IMR-90 (cell line): Measurements from ENCODE around the gene C1orf74. TPM values are rescaled to one million over a fixed set of nuclear protein-coding genes. Genes with fewer than 3 reads are reported as not detected.
A peak's percentile ranks its signal among the peaks of the same experiment; 100 is the strongest.

Experiments used
- ATAC-seq: fragments of 200-7000 bp; cut with Tn5 transposase; 2 replicates; pipeline ENCODE4 v1.9.1; 2020; ENCODE audit warnings: low read depth, mild to moderate bottlenecking, moderate library complexity
- BruUV-seq: library from RNA; stranded (reverse); fragments of 400-500 nt; replicated peaks from 2 replicates; lab custom pipeline; 2021; lab: Mats Ljungman, UMichigan
- CTCF ChIA-PET: fragments of 300-600 bp; formaldehyde crosslinking; extraction: SDS; loops from one replicate; lab custom pipeline; 2021; ENCODE audit warnings: antibody characterized with exemption; lab: Yijun Ruan, JAX
- POLR2A ChIA-PET: fragments of 300-600 bp; sonication (Branson Sonifier 250); formaldehyde crosslinking; loops from one replicate; lab custom pipeline; 2022; ENCODE audit warnings: antibody characterized with exemption; ENCODE audit not compliant: unreplicated experiment; lab: Charles Lee
- DNase-seq: peaks from one replicate; pipeline ENCODE4 v3.0.0; 2013
- H2AFZ ChIP-seq: replicated peaks from 2 replicates; pipeline ENCODE3; 2013; ENCODE audit warnings: low read length, mild to moderate bottlenecking; ENCODE audit not compliant: poor library complexity
- H2AK5ac ChIP-seq: 2 replicates; pipeline ENCODE4 v1.6.1; 2013; ENCODE audit warnings: low read depth, low read length, inconsistent platforms
- H2AK9ac ChIP-seq: replicated peaks from 2 replicates; pipeline ENCODE3; 2013; ENCODE audit warnings: mild to moderate bottlenecking, low read depth, low read length, moderate library complexity; ENCODE audit not compliant: poor library complexity
- H2BK120ac ChIP-seq: 2 replicates; pipeline ENCODE4 v1.6.1; 2013; ENCODE audit warnings: low read depth, low read length, inconsistent platforms
- H2BK15ac ChIP-seq: 3 replicates; pipeline ENCODE4 v1.6.1; 2013; ENCODE audit warnings: low read depth, low read length, inconsistent platforms
- H2BK20ac ChIP-seq: 2 replicates; pipeline ENCODE4 v1.6.1; 2013; ENCODE audit warnings: low read depth, mild to moderate bottlenecking, inconsistent platforms, low read length, moderate library complexity
- H2BK5ac ChIP-seq: 2 replicates; pipeline ENCODE4 v1.6.1; 2013; ENCODE audit warnings: mild to moderate bottlenecking, low read depth, low read length, inconsistent platforms; ENCODE audit not compliant: poor library complexity, severe bottlenecking
- H3K14ac ChIP-seq: replicated peaks from 2 replicates; pipeline ENCODE4 v1.6.1; 2013; ENCODE audit warnings: low read depth, low read length, inconsistent platforms
- H3K18ac ChIP-seq: 2 replicates; pipeline ENCODE4 v1.6.1; 2013; ENCODE audit warnings: low read depth, low read length, control low read depth
- H3K23ac ChIP-seq: 2 replicates; pipeline ENCODE4 v1.6.1; 2013; ENCODE audit warnings: low read depth, low read length, inconsistent platforms
- H3K27ac ChIP-seq: 2 replicates; pipeline ENCODE4 v1.5.1; 2013; ENCODE audit warnings: mild to moderate bottlenecking, control low read depth, low read length; ENCODE audit not compliant: insufficient read depth
- H3K27me3 ChIP-seq: 2 replicates; pipeline ENCODE4 v1.6.1; 2013; ENCODE audit warnings: low read length; ENCODE audit not compliant: control insufficient read depth, insufficient read depth
- H3K36me3 ChIP-seq: 2 replicates; pipeline ENCODE4 v1.6.1; 2013; ENCODE audit warnings: low read length, mixed read lengths; ENCODE audit not compliant: control insufficient read depth, insufficient read depth
- H3K4ac ChIP-seq: 2 replicates; pipeline ENCODE4 v1.6.1; 2013; ENCODE audit warnings: low read depth, low read length, inconsistent platforms
- H3K4me1 ChIP-seq: 2 replicates; pipeline ENCODE4 v1.6.1; 2013; ENCODE audit warnings: low read length, mixed read lengths; ENCODE audit not compliant: control insufficient read depth, insufficient read depth
- H3K4me2 ChIP-seq: 2 replicates; pipeline ENCODE4 v1.6.1; 2013; ENCODE audit warnings: low read depth, mild to moderate bottlenecking, control low read depth, low read length, moderate library complexity
- H3K4me3 ChIP-seq: 2 replicates; pipeline ENCODE4 v1.5.1; 2013; ENCODE audit warnings: low read depth, mild to moderate bottlenecking, control low read depth, low read length, moderate library complexity; ENCODE audit not compliant: insufficient read depth
- H3K56ac ChIP-seq: 2 replicates; pipeline ENCODE4 v1.6.1; 2013; ENCODE audit warnings: low read length, inconsistent platforms; ENCODE audit not compliant: insufficient read depth; ENCODE audit errors: extremely low read depth
- H3K79me1 ChIP-seq, 2 experiments: 2 replicates each; pipeline ENCODE4 v1.6.1; 2013; ENCODE audit warnings: low read length in 2 of 2, inconsistent platforms in 1 of 2, low read depth in 1 of 2
- H3K9ac ChIP-seq: 2 replicates; pipeline ENCODE4 v1.6.1; 2013; ENCODE audit warnings: low read depth, low read length, control low read depth
- H3K9me1 ChIP-seq: 2 replicates; pipeline ENCODE4 v1.6.1; 2013; ENCODE audit warnings: low read length, inconsistent platforms; ENCODE audit not compliant: insufficient read depth
- H3K9me3 ChIP-seq: 2 replicates; pipeline ENCODE4 v1.6.1; 2013; ENCODE audit warnings: low read length; ENCODE audit not compliant: control insufficient read depth, insufficient read depth
- H4K20me1 ChIP-seq: 2 replicates; pipeline ENCODE4 v1.6.1; 2013; ENCODE audit warnings: low read length, inconsistent platforms; ENCODE audit not compliant: insufficient read depth
- H4K5ac ChIP-seq: 2 replicates; pipeline ENCODE4 v1.6.1; 2013; ENCODE audit warnings: mild to moderate bottlenecking, low read depth, low read length, control low read depth
- H4K8ac ChIP-seq, 2 experiments: 2 replicates each; pipeline ENCODE4 v1.6.1; 2013; ENCODE audit warnings: low read depth in 2 of 2, low read length in 2 of 2, control low read depth in 1 of 2, inconsistent platforms in 1 of 2
- H4K91ac ChIP-seq: 2 replicates; pipeline ENCODE4 v1.6.1; 2013; ENCODE audit warnings: low read depth, low read length, inconsistent platforms; ENCODE audit not compliant: insufficient read depth
- MXI1 ChIP-seq: IDR thresholded peaks from 2 replicates; pipeline ENCODE4 v1.6.1; 2012; ENCODE audit warnings: low read depth, mild to moderate bottlenecking, low read length, moderate library complexity, borderline replicate concordance
- WGBS, 2 experiments: methylation state at CpG; one replicate each; pipeline versions ENCODE4 v1.1.5 to v1.1.7; 2013; ENCODE audit warnings: missing lambda C conversion rate in 2 of 2; ENCODE audit not compliant: insufficient read length in 1 of 2; ENCODE audit errors: extremely low coverage in 2 of 2; 5-methylcytosine and 5-hydroxymethylcytosine counted together
- dilution Hi-C: fragments of 300-500 bp; cut with HindIII; formaldehyde crosslinking; loops from one replicate; pipeline ENCODE4 v1.14.3; 2018; ENCODE audit warnings: low sequenced_read_pairs; ENCODE audit not compliant: unreplicated experiment
- in situ Hi-C: fragments of 300-500 bp; cut with MboI; formaldehyde crosslinking; loops from 3 replicates; pipeline ENCODE4 v1.14.3; 2019; ENCODE audit warnings: low sequenced_read_pairs, inconsistent platforms, mixed read lengths
- intact Hi-C: fragments of 100-400 bp; cut with micrococcal nuclease; formaldehyde crosslinking; loops from 2 replicates; pipeline ENCODE4 v1.10.0; 2022
- polyA plus RNA-seq, 3 experiments: library from polyadenylated mRNA; depleted of rRNA; stranded (reverse); fragments of >200 nt; gene quantifications; 2 replicates each; pipeline ENCODE4 v1.2.3, GENCODE V29; 2012; ENCODE audit warnings: low replicate concordance in 1 of 3
- total RNA-seq: library from RNA; depleted of rRNA; stranded (reverse); fragments of >200 nt; gene quantifications from 2 replicates; pipeline ENCODE4 v1.2.3, GENCODE V29; 2012
- TF ChIP-seq, protein P1 (sequence below): fragments of 150-350 bp; IDR thresholded peaks from 2 replicates; pipeline ENCODE4 v1.6.1; 2016; ENCODE audit warnings: low read depth, mild to moderate bottlenecking, low read length, moderate library complexity, borderline replicate concordance

C1orf74 gene
- total and polyA plus RNA-seq, 2 of the 4 experiments (the other 2 are of a cell fraction) = 1.1 to 4.3 TPM

DNA sequence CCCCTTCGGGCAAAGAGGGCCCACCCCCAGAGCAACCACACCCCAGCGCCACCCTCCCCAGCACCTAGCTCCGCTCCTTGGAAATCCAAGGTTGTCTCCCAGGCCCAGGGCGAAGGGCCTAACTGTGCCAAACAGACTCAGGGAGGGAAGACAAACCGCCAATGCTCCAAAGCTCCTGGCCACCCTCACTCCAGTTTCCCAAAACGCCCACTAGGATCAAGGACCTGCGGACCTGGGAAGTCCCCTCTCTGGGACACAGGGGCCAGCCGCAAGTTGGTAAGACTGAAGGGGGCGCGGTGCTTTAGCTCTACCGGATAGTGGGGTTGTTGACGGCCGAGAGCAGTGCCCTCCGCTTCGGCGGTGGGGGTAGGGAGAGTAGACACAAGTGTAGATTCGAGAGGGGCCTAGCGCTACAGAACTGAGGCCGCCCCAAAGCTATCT is 21.0 kb upstream of the C1orf74 start:
- Histone ChIP-seq H3K23ac (no peak overlapping the region), H3K4me3 (no peak overlapping the region; the same call in 1 of the 2 replicates), H3K36me3 (no peaks in the 10 kb centered on the region), H3K9me3 (no peaks in the 10 kb centered on the region), H2AK9ac (no peak overlapping the region), H2BK120ac (no peak overlapping the region), H3K9ac (no peak overlapping the region), H2BK20ac (no peak overlapping the region), H3K4me1 (peaks cover 5% of the 10 kb centered on the region; the same call in 1 of the 2 replicates), H3K9me1 (peaks cover 3% of the 10 kb centered on the region; the same call in 1 of the 2 replicates), H3K4ac (no peak overlapping the region), H3K18ac (no peak overlapping the region), H4K20me1 (no peaks in the 10 kb centered on the region), H3K56ac (no peak overlapping the region), H3K27ac (no peak overlapping the region), H4K5ac (no peak overlapping the region), H3K14ac (no peak overlapping the region), H4K91ac (no peak overlapping the region), H3K27me3 (peaks cover 2% of the 10 kb centered on the region), H2AFZ (peak overlapping the region; percentile 88), H2AK5ac (no peak overlapping the region), H3K79me1 (no peaks in the 10 kb centered on the region), H2BK5ac (no peak overlapping the region), H3K4me2 (no peak overlapping the region), H2BK15ac (no peak overlapping the region), H4K8ac (no peak overlapping the region; a peak in 1 of 4 replicates)
- ATAC-seq (no peak), DNase-seq (no peak)
- dilution Hi-C loops (loop anchor here (25.0 kb wide), 1 partner anchor 182 kb away; no protein-coding TSS in a partner anchor), in situ Hi-C loops (no loop called here), intact Hi-C loops (no loop called here)
- POLR2A ChIA-PET = no interaction called here
- TF ChIP-seq, protein P1, sequence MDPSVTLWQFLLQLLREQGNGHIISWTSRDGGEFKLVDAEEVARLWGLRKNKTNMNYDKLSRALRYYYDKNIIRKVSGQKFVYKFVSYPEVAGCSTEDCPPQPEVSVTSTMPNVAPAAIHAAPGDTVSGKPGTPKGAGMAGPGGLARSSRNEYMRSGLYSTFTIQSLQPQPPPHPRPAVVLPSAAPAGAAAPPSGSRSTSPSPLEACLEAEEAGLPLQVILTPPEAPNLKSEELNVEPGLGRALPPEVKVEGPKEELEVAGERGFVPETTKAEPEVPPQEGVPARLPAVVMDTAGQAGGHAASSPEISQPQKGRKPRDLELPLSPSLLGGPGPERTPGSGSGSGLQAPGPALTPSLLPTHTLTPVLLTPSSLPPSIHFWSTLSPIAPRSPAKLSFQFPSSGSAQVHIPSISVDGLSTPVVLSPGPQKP = no peak
- no peak for TF ChIP-seq MXI1
- no TSS peak for BruUV-seq
- WGBS, 2 experiments = no CpG with 5 or more reads among the region's 19 CpGs
- CTCF ChIA-PET = no interaction called here
